ENCODE results near the gene ATRNL1. TPM values are rescaled to one million over a fixed set of nuclear protein-coding genes. Genes with fewer than 3 reads are reported as not detected.

ATRNL1 gene
- polyA plus RNA-seq, 1 donor from 2014 or later = 47.8 TPM

DNA sequence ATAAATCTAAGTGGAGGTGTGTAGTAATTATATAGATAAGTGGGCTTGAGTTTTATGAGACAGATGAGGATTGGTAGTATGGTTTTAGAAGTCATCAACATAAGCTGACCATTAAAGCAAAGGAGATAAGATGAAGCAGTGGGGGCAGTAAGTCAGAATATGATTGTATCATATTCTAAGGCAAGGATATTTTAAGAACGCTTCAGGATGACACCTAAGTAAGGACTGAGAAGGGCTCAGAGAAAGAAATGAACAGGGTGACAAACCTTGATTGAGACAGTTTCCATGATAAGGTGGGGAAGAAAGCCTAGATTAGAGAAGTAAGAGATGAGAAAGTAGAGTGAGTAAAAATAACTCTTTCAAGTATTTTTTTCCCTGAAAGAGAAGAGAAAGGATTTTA lies 567.2 kb downstream of the ATRNL1 start:
- Histone ChIP-seq H4K20me1 (ENCODE audit: insufficient read depth) (no peaks in the 10 kb centered on the region), H3K9ac (ENCODE audit: low read length) (no peak overlapping the region)
- TF ChIP-seq CTCF (IDR thresholded peaks at IDR 0.05; ENCODE audit: poor library complexity, severe bottlenecking) = no peak
- TF ChIP-seq EP300 (conservative IDR thresholded peaks at IDR 0.05; ENCODE audit: poor library complexity, severe bottlenecking) = no peak
- no peak for TF ChIP-seq RAD21 (conservative IDR thresholded peaks at IDR 0.05)
- TF ChIP-seq POLR2AphosphoS5 (IDR thresholded peaks at IDR 0.05) = no peak
- TF ChIP-seq SMC3 (conservative IDR thresholded peaks at IDR 0.05; ENCODE audit: poor library complexity) = no peak
- TF ChIP-seq TAF1 (IDR thresholded peaks at IDR 0.05; ENCODE audit: low read depth) = no peak
- TF ChIP-seq, protein P1, sequence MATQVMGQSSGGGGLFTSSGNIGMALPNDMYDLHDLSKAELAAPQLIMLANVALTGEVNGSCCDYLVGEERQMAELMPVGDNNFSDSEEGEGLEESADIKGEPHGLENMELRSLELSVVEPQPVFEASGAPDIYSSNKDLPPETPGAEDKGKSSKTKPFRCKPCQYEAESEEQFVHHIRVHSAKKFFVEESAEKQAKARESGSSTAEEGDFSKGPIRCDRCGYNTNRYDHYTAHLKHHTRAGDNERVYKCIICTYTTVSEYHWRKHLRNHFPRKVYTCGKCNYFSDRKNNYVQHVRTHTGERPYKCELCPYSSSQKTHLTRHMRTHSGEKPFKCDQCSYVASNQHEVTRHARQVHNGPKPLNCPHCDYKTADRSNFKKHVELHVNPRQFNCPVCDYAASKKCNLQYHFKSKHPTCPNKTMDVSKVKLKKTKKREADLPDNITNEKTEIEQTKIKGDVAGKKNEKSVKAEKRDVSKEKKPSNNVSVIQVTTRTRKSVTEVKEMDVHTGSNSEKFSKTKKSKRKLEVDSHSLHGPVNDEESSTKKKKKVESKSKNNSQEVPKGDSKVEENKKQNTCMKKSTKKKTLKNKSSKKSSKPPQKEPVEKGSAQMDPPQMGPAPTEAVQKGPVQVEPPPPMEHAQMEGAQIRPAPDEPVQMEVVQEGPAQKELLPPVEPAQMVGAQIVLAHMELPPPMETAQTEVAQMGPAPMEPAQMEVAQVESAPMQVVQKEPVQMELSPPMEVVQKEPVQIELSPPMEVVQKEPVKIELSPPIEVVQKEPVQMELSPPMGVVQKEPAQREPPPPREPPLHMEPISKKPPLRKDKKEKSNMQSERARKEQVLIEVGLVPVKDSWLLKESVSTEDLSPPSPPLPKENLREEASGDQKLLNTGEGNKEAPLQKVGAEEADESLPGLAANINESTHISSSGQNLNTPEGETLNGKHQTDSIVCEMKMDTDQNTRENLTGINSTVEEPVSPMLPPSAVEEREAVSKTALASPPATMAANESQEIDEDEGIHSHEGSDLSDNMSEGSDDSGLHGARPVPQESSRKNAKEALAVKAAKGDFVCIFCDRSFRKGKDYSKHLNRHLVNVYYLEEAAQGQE (IDR thresholded peaks at IDR 0.05; ENCODE audit: borderline replicate concordance) = no peak
- TF ChIP-seq MXI1 (conservative IDR thresholded peaks at IDR 0.05; ENCODE audit: poor library complexity, severe bottlenecking) = no peak
- no peak for TF ChIP-seq EZH2 (IDR thresholded peaks at IDR 0.05; ENCODE audit: borderline replicate concordance, insufficient read depth, low read length, poor library complexity, severe bottlenecking)

GRCh38 chr10:115662422-115662821 lies 569.3 kb downstream of the ATRNL1 start:
- no peak overlapping the region for H2AFZ ChIP-seq (ENCODE audit: low read depth, low read length)
- H3K4me2 ChIP-seq (ENCODE audit: low read length) = no peak overlapping the region
- TF ChIP-seq SMC3 (conservative IDR thresholded peaks at IDR 0.05; ENCODE audit: poor library complexity) = no peak
- TF ChIP-seq, protein P1 (IDR thresholded peaks at IDR 0.05; ENCODE audit: borderline replicate concordance) = no peak
- no peak overlapping the region for H3K9ac ChIP-seq (ENCODE audit: low read length)
- H3K27ac ChIP-seq (ENCODE audit: low read length) = no peak overlapping the region
- H3K9me3 ChIP-seq (ENCODE audit: low read length) = no peaks in the 10 kb centered on the region
- no peaks in the 10 kb centered on the region for H3K27me3 ChIP-seq (ENCODE audit: insufficient read depth, low read depth, low read length)
- no peaks in the 10 kb centered on the region for H3K9me2 ChIP-seq (ENCODE audit: insufficient read depth, low read length)
- no peaks in the 10 kb centered on the region for H3F3A ChIP-seq (ENCODE audit: insufficient read depth, low read length, poor library complexity, severe bottlenecking)
- H3K4me3 ChIP-seq (ENCODE audit: low read length) = no peak overlapping the region
- no peaks in the 10 kb centered on the region for H3K36me3 ChIP-seq (ENCODE audit: insufficient read depth, low read length)
- H3K79me2 ChIP-seq (replicated peaks; ENCODE audit: insufficient read depth, low read length) = no peaks in the 10 kb centered on the region
- no peaks in the 10 kb centered on the region for H4K20me1 ChIP-seq (ENCODE audit: insufficient read depth)

More for the DNA sequence above, 567.2 kb downstream of the ATRNL1 start:
- Histone ChIP-seq H3K9me3 (ENCODE audit: low read length) (no peaks in the 10 kb centered on the region), H3K9me2 (ENCODE audit: insufficient read depth, low read length) (no peaks in the 10 kb centered on the region), H3K27me3 (ENCODE audit: insufficient read depth, low read depth, low read length) (no peaks in the 10 kb centered on the region), H3K36me3 (ENCODE audit: insufficient read depth, low read length) (no peaks in the 10 kb centered on the region), H3K79me2 (replicated peaks; ENCODE audit: insufficient read depth, low read length) (no peaks in the 10 kb centered on the region), H3F3A (ENCODE audit: insufficient read depth, low read length, poor library complexity, severe bottlenecking) (no peaks in the 10 kb centered on the region), H3K27ac (ENCODE audit: low read length) (no peak overlapping the region), H3K4me2 (ENCODE audit: low read length) (no peak overlapping the region), H2AFZ (ENCODE audit: low read depth, low read length) (no peak overlapping the region), H3K4me3 (ENCODE audit: low read length) (no peak overlapping the region)
